OCI-LY7 (cell line): ENCODE measurements around the gene C2orf81. TPM values are rescaled to one million over a fixed set of nuclear protein-coding genes. Genes with fewer than 3 reads are reported as not detected.

Experiments
- BruUV-seq: library from RNA; stranded (reverse); fragments of 400-500 nt; replicated peaks from 2 replicates; lab custom pipeline; 2021; lab: Mats Ljungman, UMichigan
- CTCF ChIA-PET: fragments of 300-600 bp; sonication (Branson Sonifier 250); formaldehyde crosslinking; loops from one replicate; lab custom pipeline; 2022; ENCODE audit warnings: antibody characterized with exemption; ENCODE audit not compliant: unreplicated experiment; lab: Charles Lee
- POLR2A ChIA-PET: fragments of 300-600 bp; sonication (Branson Sonifier 250); formaldehyde crosslinking; loops from one replicate; lab custom pipeline; 2022; ENCODE audit warnings: antibody characterized with exemption; lab: Charles Lee
- DNase-seq: peaks from one replicate; pipeline ENCODE4 v3.0.0-alpha.2; 2015; ENCODE audit warnings: low spot score
- H2AFZ ChIP-seq: fragments of 200-600 bp; sonication (generic), shearing (Covaris generic); 2 replicates; pipeline ENCODE4 v1.6.1; 2014; ENCODE audit warnings: mild to moderate bottlenecking, antibody characterized with exemption, low read length, moderate library complexity
- H3K27ac ChIP-seq: fragments of 200-600 bp; sonication (generic); 2 replicates; pipeline ENCODE4 v1.5.1; 2014; ENCODE audit warnings: mixed run types, low read depth, mild to moderate bottlenecking, moderate library complexity, low read length, inconsistent platforms; ENCODE audit not compliant: poor library complexity, severe bottlenecking
- H3K36me3 ChIP-seq: fragments of 200-600 bp; sonication (generic); 2 replicates; pipeline ENCODE4 v1.6.1; 2014; ENCODE audit warnings: mild to moderate bottlenecking, antibody characterized with exemption, low read length, moderate library complexity, mixed read lengths; ENCODE audit not compliant: insufficient read depth
- H3K4me1 ChIP-seq: fragments of 200-600 bp; sonication (generic); 2 replicates; pipeline ENCODE4 v1.5.1; 2014; ENCODE audit warnings: mild to moderate bottlenecking, low read length; ENCODE audit not compliant: insufficient read depth, poor library complexity, severe bottlenecking
- H3K4me2 ChIP-seq: fragments of 200-600 bp; sonication (generic); 2 replicates; pipeline ENCODE4 v1.6.1; 2014; ENCODE audit warnings: mild to moderate bottlenecking, low read length
- H3K4me3 ChIP-seq: fragments of 200-600 bp; sonication (generic); 2 replicates; pipeline ENCODE4 v1.5.1; 2014; ENCODE audit warnings: mild to moderate bottlenecking, low read depth, low read length; ENCODE audit not compliant: poor library complexity, severe bottlenecking
- H3K79me2 ChIP-seq: fragments of 200-600 bp; sonication (generic); 2 replicates; pipeline ENCODE4 v1.6.1; 2016; ENCODE audit warnings: low read depth, mild to moderate bottlenecking, low read length, moderate library complexity, mixed read lengths; ENCODE audit not compliant: insufficient read depth
- H3K9me2 ChIP-seq: fragments of 200-600 bp; sonication (generic); 2 replicates; pipeline ENCODE4 v1.6.1; 2016; ENCODE audit warnings: mild to moderate bottlenecking, low read length, mixed read lengths; ENCODE audit not compliant: insufficient read depth
- H3K9me3 ChIP-seq: fragments of 200-600 bp; sonication (generic); 2 replicates; pipeline ENCODE4 v1.6.1; 2014; ENCODE audit warnings: mild to moderate bottlenecking, mixed run types, low read length, mixed read lengths
- H4K20me1 ChIP-seq: fragments of 200-600 bp; sonication (generic); 2 replicates; pipeline ENCODE4 v1.6.1; 2014; ENCODE audit warnings: mild to moderate bottlenecking, antibody characterized with exemption, low read length, moderate library complexity, mixed read lengths; ENCODE audit not compliant: insufficient read depth
- EZH2phosphoT487 ChIP-seq: fragments of 200-600 bp; sonication (generic); IDR thresholded peaks from 2 replicates; pipeline ENCODE4 v1.6.1; 2018; ENCODE audit warnings: low read depth, borderline replicate concordance, mild to moderate bottlenecking, mixed run types, antibody characterized with exemption, low read length, moderate library complexity, mixed read lengths
- intact Hi-C: fragments of 100-400 bp; cut with micrococcal nuclease; formaldehyde crosslinking; loops from one replicate; pipeline ENCODE4 v1.10.0; 2022; ENCODE audit not compliant: unreplicated experiment
- total RNA-seq, 2 experiments: library from RNA; depleted of rRNA in 1 of 2; stranded (reverse); fragments of >200 nt in 1 of 2; shearing (Covaris generic) in 1 of 2; gene quantifications; 2 replicates each; pipeline ENCODE4 v1.2.3, GENCODE V29; 2014 to 2022
- TF ChIP-seq, protein P1 (sequence below): fragments of 200-600 bp; sonication (generic); conservative IDR thresholded peaks from 2 replicates; pipeline ENCODE4 v1.5.1; 2014; ENCODE audit warnings: mild to moderate bottlenecking, antibody characterized with exemption, low read length, moderate library complexity, mixed read lengths

Gene C2orf81
- total RNA-seq, 2 experiments from 2014 or later, result 3.2 to 22.5 TPM

DNA sequence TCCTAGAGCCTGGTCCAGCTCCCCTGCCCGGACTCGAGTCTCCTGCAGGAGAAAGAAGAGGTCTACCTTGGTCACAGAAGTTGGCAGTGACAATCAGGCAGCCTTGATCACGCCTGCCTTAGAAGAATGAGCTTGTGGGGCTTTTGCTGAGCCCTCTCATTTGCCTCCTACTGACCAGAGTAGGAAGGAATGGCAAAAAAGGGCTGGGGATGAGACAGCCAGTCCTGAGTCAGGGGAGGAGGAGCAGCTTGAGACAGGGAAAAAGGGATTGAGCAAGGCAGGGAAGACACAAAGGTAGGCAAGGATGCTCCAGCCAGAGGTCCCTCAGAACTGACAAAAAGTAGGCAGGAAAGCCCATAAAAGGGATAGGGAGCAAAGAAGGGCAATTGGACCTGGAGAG is 6.1 kb upstream of the C2orf81 start:
- Histone ChIP-seq H4K20me1 (no peaks in the 10 kb centered on the region), H3K4me3 (no peak overlapping the region), H3K79me2 (no peaks in the 10 kb centered on the region), H3K4me1 (no peaks in the 10 kb centered on the region), H3K27ac (no peak overlapping the region), H3K4me2 (no peak overlapping the region), H2AFZ (no peak overlapping the region), H3K9me2 (no peaks in the 10 kb centered on the region), H3K36me3 (peaks cover 7% of the 10 kb centered on the region; the same call in 1 of the 2 replicates), H3K9me3 (no peaks in the 10 kb centered on the region)
- POLR2A ChIA-PET, result interaction anchor here (0.8 to 1.2 kb wide), 2 partner anchors 11 to 18 kb away, joined by 3 read pairs; no protein-coding TSS in a partner anchor
- intact Hi-C loops, result no loop called here
- no peak for TF ChIP-seq EZH2phosphoT487
- TF ChIP-seq, protein P1, sequence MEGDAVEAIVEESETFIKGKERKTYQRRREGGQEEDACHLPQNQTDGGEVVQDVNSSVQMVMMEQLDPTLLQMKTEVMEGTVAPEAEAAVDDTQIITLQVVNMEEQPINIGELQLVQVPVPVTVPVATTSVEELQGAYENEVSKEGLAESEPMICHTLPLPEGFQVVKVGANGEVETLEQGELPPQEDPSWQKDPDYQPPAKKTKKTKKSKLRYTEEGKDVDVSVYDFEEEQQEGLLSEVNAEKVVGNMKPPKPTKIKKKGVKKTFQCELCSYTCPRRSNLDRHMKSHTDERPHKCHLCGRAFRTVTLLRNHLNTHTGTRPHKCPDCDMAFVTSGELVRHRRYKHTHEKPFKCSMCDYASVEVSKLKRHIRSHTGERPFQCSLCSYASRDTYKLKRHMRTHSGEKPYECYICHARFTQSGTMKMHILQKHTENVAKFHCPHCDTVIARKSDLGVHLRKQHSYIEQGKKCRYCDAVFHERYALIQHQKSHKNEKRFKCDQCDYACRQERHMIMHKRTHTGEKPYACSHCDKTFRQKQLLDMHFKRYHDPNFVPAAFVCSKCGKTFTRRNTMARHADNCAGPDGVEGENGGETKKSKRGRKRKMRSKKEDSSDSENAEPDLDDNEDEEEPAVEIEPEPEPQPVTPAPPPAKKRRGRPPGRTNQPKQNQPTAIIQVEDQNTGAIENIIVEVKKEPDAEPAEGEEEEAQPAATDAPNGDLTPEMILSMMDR, result no peak
- CTCF ChIA-PET, result no interaction called here
- BruUV-seq, result no TSS peak
- no peak for DNase-seq

DNA sequence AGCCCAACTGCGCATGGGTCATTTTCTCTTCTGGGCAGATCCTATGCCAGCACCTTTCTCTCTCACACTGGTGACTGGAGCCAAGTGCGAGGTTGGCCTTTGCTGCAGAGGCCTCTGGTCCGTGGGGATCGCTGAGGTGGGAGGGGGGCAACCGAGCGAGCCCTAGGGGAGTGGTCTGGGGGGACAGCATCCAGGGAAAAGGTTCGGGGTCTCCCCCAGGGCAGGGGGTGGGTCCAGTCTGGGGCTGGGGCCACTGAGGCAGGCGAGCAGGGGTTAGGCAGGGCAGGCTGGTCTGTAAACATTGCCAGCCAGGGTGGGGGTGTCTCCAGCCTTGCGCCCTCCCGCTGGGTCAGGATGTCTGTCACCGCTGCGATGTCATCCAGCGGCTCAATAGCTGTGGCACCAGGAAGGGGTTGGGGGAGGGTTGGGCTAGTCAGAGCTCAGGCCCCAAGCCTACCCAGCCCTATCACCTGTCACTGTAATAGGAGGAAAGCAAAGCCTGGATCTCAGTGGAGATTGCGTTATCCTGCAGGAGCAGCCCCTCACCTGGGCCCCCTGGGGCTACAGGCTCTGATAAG is 4.9 kb upstream of the C2orf81 start:
- POLR2A ChIA-PET, result no interaction called here
- no peaks in the 10 kb centered on the region for H3K9me2 ChIP-seq
- no TSS peak for BruUV-seq
- DNase-seq, result no peak
- no peaks in the 10 kb centered on the region for H3K79me2 ChIP-seq
- intact Hi-C loops, result no loop called here
- no peak overlapping the region for H3K4me2 ChIP-seq
- no peaks in the 10 kb centered on the region for H3K9me3 ChIP-seq
- peaks cover 7% of the 10 kb centered on the region; the same call in 1 of the 2 replicates for H3K36me3 ChIP-seq
- no peaks in the 10 kb centered on the region for H3K4me1 ChIP-seq
- no peak overlapping the region for H3K27ac ChIP-seq
- no peak overlapping the region for H2AFZ ChIP-seq
- no peak overlapping the region for H3K4me3 ChIP-seq
- TF ChIP-seq, protein P1, result no peak
- no peak for TF ChIP-seq EZH2phosphoT487
- CTCF ChIA-PET, result no interaction called here
- H4K20me1 ChIP-seq, result no peaks in the 10 kb centered on the region

DNA sequence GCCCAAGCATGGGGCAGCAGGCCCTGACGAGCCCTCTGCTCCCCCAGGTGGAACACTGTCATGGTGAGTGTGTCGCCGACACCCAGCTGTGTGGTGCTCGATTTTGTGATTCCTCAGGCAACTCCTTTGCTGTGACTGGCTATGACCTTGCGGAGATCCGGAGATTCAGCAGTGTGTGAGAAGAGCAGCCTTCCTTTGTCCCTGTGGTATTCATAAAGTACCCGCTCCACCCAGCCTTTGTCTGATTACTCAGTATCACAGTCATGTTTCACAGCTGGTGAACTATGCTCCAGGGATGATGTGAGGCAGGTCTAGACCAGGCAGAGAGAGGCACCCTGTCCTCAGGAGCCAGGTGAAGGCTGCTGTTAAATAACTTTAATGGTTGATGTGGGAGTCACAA is 4.1 kb upstream of the C2orf81 start:
- Histone ChIP-seq H3K4me3 (no peak overlapping the region), H4K20me1 (no peaks in the 10 kb centered on the region), H2AFZ (no peak overlapping the region), H3K4me1 (peaks cover 5% of the 10 kb centered on the region), H3K9me2 (no peaks in the 10 kb centered on the region), H3K79me2 (no peaks in the 10 kb centered on the region; the same call in 1 of the 2 replicates), H3K27ac (no peak overlapping the region), H3K4me2 (no peak overlapping the region), H3K36me3 (peaks cover 7% of the 10 kb centered on the region; the same call in 1 of the 2 replicates), H3K9me3 (no peaks in the 10 kb centered on the region)
- no TSS peak for BruUV-seq
- CTCF ChIA-PET, result no interaction called here
- intact Hi-C loops, result no loop called here
- no peak for TF ChIP-seq EZH2phosphoT487
- TF ChIP-seq, protein P1, result no peak
- POLR2A ChIA-PET, result interaction anchor here (0.5 kb wide), 1 partner anchor 27 kb away, joined by 5 read pairs; no protein-coding TSS in a partner anchor
- DNase-seq, result no peak
